Hepatocyte (in vitro differentiated cells): ENCODE measurements around the gene NDUFB2. TPM values are rescaled to one million over a fixed set of nuclear protein-coding genes. Genes with fewer than 3 reads are reported as not detected.

Source experiments
- DNase-seq: peaks from one replicate; pipeline ENCODE4 v3.0.0-alpha.2; 2016; ENCODE audit warnings: low spot score
- H2AFZ ChIP-seq: fragments of 200-600 bp; sonication (generic); 2 replicates; pipeline ENCODE4 v1.6.0; 2016; ENCODE audit warnings: antibody characterized with exemption, mild to moderate bottlenecking
- H3K27ac ChIP-seq: fragments of 200-600 bp; sonication (generic); 2 replicates; pipeline ENCODE4 v1.5.1; 2016; ENCODE audit warnings: mild to moderate bottlenecking
- H3K27me3 ChIP-seq: fragments of 200-600 bp; sonication (generic); 2 replicates; pipeline ENCODE4 v1.6.1; 2016
- H3K36me3 ChIP-seq: fragments of 200-600 bp; sonication (generic); replicated peaks from 2 replicates; pipeline ENCODE4 v1.5.1; 2016; ENCODE audit warnings: low read depth; ENCODE audit not compliant: insufficient read depth
- H3K4me1 ChIP-seq: fragments of 200-600 bp; sonication (generic); 2 replicates; pipeline ENCODE4 v1.5.1; 2016; ENCODE audit warnings: mild to moderate bottlenecking, moderate library complexity; ENCODE audit not compliant: insufficient read depth
- H3K4me2 ChIP-seq: fragments of 200-600 bp; sonication (generic); 2 replicates; pipeline ENCODE4 v1.6.0; 2016
- H3K4me3 ChIP-seq: fragments of 200-600 bp; sonication (generic); 2 replicates; pipeline ENCODE4 v1.5.1; 2016; ENCODE audit warnings: mild to moderate bottlenecking
- H3K79me2 ChIP-seq: fragments of 200-600 bp; sonication (generic); 2 replicates; pipeline ENCODE4 v1.6.0; 2017; ENCODE audit warnings: mild to moderate bottlenecking
- H3K9me2 ChIP-seq: fragments of 200-600 bp; sonication (generic); replicated peaks from 2 replicates; pipeline ENCODE4 v1.6.0; 2017; ENCODE audit warnings: mild to moderate bottlenecking; ENCODE audit not compliant: insufficient read depth
- H3K9me3 ChIP-seq: fragments of 200-600 bp; sonication (generic); 2 replicates; pipeline ENCODE4 v1.5.1; 2016; ENCODE audit warnings: low read depth, mild to moderate bottlenecking
- H4K20me1 ChIP-seq: fragments of 200-600 bp; sonication (generic); 2 replicates; pipeline ENCODE4 v1.6.0; 2016; ENCODE audit warnings: mild to moderate bottlenecking; ENCODE audit not compliant: insufficient read depth, poor library complexity, severe bottlenecking
- CTCF ChIP-seq: fragments of 200-600 bp; sonication (generic); IDR thresholded peaks from 2 replicates; pipeline ENCODE4 v1.5.1; 2016; ENCODE audit warnings: antibody characterized with exemption, mild to moderate bottlenecking; ENCODE audit not compliant: poor library complexity
- EZH2 ChIP-seq: fragments of 200-600 bp; sonication (generic); IDR thresholded peaks from 2 replicates; pipeline ENCODE4 v1.6.1; 2016; ENCODE audit warnings: antibody characterized with exemption, mild to moderate bottlenecking, borderline replicate concordance
- EZH2phosphoT487 ChIP-seq: fragments of 200-600 bp; sonication (generic); IDR thresholded peaks from one replicate; pipeline ENCODE4 v1.6.1; 2018; ENCODE audit warnings: antibody characterized with exemption, mild to moderate bottlenecking, low read depth, moderate library complexity; ENCODE audit not compliant: unreplicated experiment, severe bottlenecking
- WGBS: methylation state at CpG from one replicate; pipeline ENCODE4 v1.1.6; 2016; ENCODE audit warnings: low lambda C conversion rate; ENCODE audit errors: missing lambda C conversion rate; 5-methylcytosine and 5-hydroxymethylcytosine counted together
- polyA plus RNA-seq: library from polyadenylated mRNA; unstranded; fragments of >200 nt; fragmentation: Nextera tagmentation; extraction: Ambion mirVana; gene quantifications from 2 replicates; pipeline ENCODE4 v1.2.1, GENCODE V29; 2016
- total RNA-seq: library from RNA; depleted of rRNA; stranded (reverse); fragments of >200 nt; gene quantifications from 2 replicates; pipeline ENCODE4 v1.2.3, GENCODE V29; 2014

The NDUFB2 gene
- total and polyA plus RNA-seq, 2 experiments from 2014 or later, result 372 to 379 TPM

- Histone ChIP-seq H2AFZ (peak overlapping the region; percentile 94), H4K20me1 (no peaks in the 10 kb centered on the region), H3K4me3 (peak overlapping the region; percentile 91), H3K79me2 (no peaks in the 10 kb centered on the region), H3K4me2 (peak overlapping the region; percentile 99), H3K27ac (peak overlapping the region; percentile 80), H3K9me2 (no peaks in the 10 kb centered on the region), H3K27me3 (no peaks in the 10 kb centered on the region), H3K4me1 (peaks cover 14% of the 10 kb centered on the region), H3K36me3 (no peaks in the 10 kb centered on the region), H3K9me3 (no peaks in the 10 kb centered on the region)
- peak; percentile 77 for DNase-seq
- WGBS, result under 1% methylated on average over 56 of the region's 72 CpGs
- TF ChIP-seq CTCF (peak; percentile 7), EZH2 (no peak), EZH2phosphoT487 (no peak)
Observed at GRCh38 chr7:140673063-140673773, 23.3 kb upstream of the NDUFB2 start.

GRCh38 chr7:140673774-140674155 lies 22.7 kb upstream of the NDUFB2 start:
- Histone ChIP-seq H4K20me1 (no peaks in the 10 kb centered on the region), H3K4me2 (peak overlapping the region; percentile 99), H3K4me1 (peaks cover 14% of the 10 kb centered on the region), H3K4me3 (peak overlapping the region; percentile 91), H3K79me2 (no peaks in the 10 kb centered on the region), H3K27me3 (no peaks in the 10 kb centered on the region), H3K9me2 (no peaks in the 10 kb centered on the region), H2AFZ (peak overlapping the region; percentile 94), H3K36me3 (no peaks in the 10 kb centered on the region), H3K27ac (peak overlapping the region; percentile 80), H3K9me3 (no peaks in the 10 kb centered on the region)
- TF ChIP-seq EZH2phosphoT487 (no peak), CTCF (no peak), EZH2 (no peak)
- 56% methylated on average over 18 of the region's 18 CpGs for WGBS
- DNase-seq, result no peak

DNA sequence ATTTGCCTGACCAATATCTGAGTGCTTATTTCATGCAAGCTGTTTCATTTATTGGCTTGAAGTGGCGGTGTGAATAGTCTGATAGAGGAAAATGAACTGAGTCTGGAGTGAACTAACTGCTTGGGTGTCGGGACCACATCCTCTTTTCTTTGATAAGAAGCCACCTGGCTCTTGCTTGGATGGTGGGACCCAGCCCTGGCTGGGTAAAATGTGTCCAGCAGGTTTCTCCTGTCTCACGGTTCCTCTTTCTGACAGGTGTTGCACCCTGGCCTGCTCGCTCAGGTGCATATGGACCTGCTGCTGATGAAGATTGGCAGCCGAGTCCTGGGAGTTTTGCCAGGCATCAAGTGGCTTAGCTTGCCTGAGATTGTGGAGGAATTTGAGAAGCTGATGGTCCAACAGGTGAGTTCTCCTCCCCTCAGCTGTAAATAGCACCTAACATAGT lies 22.1 kb upstream of the NDUFB2 start:
- Histone ChIP-seq H3K36me3 (no peaks in the 10 kb centered on the region), H2AFZ (no peak overlapping the region), H3K27me3 (no peaks in the 10 kb centered on the region), H3K9me2 (no peaks in the 10 kb centered on the region), H3K4me3 (no peak overlapping the region), H3K4me1 (peaks cover 14% of the 10 kb centered on the region), H3K79me2 (no peaks in the 10 kb centered on the region), H3K27ac (no peak overlapping the region), H3K4me2 (peak overlapping the region; percentile 99), H4K20me1 (no peaks in the 10 kb centered on the region), H3K9me3 (no peaks in the 10 kb centered on the region)
- no peak for DNase-seq
- WGBS, result 94% methylated on average over 5 of the region's 5 CpGs
- no peak for TF ChIP-seq EZH2
- no peak for TF ChIP-seq EZH2phosphoT487
- no peak for TF ChIP-seq CTCF
